Astrocyte of the spinal cord (primary cell): ENCODE measurements around the gene PSMC5.

ENCODE experiments used
- DNase-seq: peaks from one replicate; pipeline ENCODE4 v3.0.0; 2011; ENCODE audit warnings: low read depth, low spot score
- H3K4me3 ChIP-seq: 2 replicates; pipeline ENCODE4 v1.5.1; 2011; ENCODE audit warnings: low read depth, mild to moderate bottlenecking, low read length, moderate library complexity
- CTCF ChIP-seq: IDR thresholded peaks from 2 replicates; pipeline ENCODE4 v1.5.1; 2012; ENCODE audit warnings: low read depth, mild to moderate bottlenecking, low read length, inconsistent platforms
- in situ Hi-C: cut with HindIII; loops from 2 replicates; pipeline ENCODE4 v1.10.0; 2017; ENCODE audit warnings: low sequenced_read_pairs

PSMC5 gene

DNA sequence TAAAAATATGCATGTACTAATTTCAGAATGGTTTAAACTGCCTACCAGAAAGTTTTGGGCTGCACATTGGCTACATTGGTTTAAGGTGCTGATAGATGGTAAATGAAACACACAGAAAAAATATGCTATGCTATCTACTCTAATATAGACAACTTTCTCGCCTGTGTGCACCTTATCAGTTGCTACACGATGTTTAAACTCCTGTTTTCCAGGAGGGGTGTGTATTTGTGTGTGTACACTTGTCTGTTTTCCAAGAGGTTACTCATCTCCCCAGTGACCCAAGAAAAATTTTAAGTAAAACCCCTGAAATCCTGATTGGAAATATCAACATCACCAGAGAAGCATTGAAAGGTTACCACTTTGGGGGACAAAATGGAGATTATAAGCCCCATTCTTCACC lies 21.6 kb upstream of the PSMC5 start:
- H3K4me3 ChIP-seq = no peak overlapping the region
- in situ Hi-C loops = no loop called here
- no peak for TF ChIP-seq CTCF
- DNase-seq = no peak

DNA sequence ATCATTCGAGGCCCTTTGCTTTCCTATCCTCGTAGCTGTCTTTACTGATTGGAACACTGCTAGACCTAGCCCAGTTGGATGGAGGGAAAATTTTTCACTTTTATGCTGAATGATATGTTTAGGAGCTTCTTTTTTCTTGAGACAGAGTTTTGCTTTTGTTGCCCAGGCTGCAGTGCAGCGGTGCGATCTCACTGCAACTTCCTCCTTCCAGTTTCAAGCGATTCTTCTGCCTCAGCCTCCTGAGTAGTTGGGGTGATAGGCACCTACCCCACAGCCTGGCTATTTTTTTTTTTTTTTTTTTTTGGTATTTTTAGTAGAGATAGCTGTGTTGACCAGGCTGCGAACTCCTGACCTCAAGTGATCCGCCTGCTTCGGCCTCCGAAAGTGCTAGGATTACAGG lies 17.3 kb upstream of the PSMC5 start:
- H3K4me3 ChIP-seq = no peak overlapping the region
- no peak for DNase-seq
- in situ Hi-C loops = no loop called here
- no peak for TF ChIP-seq CTCF

DNA sequence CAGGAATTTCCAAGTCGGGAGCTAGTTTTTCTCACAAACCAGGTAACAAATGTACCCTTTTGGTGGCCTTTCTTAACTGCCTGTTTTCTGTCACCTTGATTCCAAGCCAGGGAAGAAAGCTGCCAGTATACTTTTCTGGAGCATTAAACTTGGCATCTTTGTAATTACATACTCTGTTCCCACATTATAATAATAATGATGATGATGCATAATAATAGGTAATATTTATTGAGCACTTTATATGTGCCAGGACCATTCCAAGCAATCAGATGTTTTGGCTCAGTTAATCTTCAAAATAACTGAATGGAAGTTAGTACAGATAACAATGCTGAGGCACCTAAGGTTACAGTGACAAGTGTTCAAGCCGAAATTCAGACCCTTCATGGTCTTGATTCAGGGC lies 11.1 kb upstream of the PSMC5 start:
- in situ Hi-C loops = no loop called here
- no peak for DNase-seq
- no peak for TF ChIP-seq CTCF
- no peak overlapping the region for H3K4me3 ChIP-seq

DNA sequence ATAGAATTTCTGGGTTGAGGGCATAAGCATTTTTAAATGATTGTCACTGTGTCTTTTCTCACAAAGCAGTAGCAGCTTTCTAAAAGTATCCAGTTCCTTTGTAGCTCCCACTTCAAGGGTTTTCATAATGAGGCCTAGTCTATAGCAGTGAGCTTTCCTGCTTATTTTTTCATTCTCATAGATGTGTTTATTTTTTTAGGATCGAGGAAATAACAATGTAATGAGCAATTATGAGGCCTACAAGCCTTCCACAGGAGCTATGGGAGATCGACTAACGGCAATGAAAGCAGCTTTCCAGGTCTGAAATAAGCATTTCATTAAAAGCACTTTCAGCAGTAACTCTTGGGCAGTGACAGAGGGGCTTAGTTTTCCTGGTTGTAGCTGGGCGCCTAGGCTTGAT lies 10.6 kb upstream of the PSMC5 start:
- H3K4me3 ChIP-seq = no peak overlapping the region
- no peak for DNase-seq
- in situ Hi-C loops = no loop called here
- no peak for TF ChIP-seq CTCF

GRCh38 chr17:63817736-63818385 lies 9.4 kb upstream of the PSMC5 start:
- in situ Hi-C loops = no loop called here
- H3K4me3 ChIP-seq = no peak overlapping the region
- no peak for TF ChIP-seq CTCF
- DNase-seq = no peak

DNA sequence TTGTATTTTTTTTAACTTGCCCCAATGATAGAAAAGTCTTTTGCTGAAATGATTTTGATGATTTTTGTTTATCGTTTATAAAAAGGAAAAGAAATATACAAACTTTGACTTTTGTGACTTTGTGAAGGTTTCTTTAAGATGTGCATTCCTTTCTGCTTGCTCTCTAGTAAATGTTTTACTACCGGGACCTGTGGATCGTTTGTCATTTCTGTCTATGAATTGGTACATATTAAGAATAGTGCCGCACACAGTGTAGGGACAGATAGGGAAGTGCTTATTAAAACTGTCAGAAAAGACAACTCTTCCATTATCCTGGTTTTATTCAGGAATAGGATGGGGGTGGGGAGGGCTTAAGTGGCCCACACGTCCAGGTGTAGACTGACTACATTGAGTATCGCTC lies 8.1 kb upstream of the PSMC5 start:
- in situ Hi-C loops = no loop called here
- DNase-seq = no peak
- no peak overlapping the region for H3K4me3 ChIP-seq
- TF ChIP-seq CTCF = no peak
